GM18499 (cell line): ENCODE data around the gene SOD2.
"Not testable (repeated sequence)": the region's sequence is repeated elsewhere in the genome, so short reads cannot be mapped to it uniquely, and the experiment has no call there.

Experiments
- ATAC-seq: cut with Tn5 transposase; IDR thresholded peaks from one replicate; pipeline ENCODE4 v1.9.1; 2021; ENCODE audit warnings: moderate number of reproducible peaks; ENCODE audit not compliant: insufficient read depth, unreplicated experiment

SOD2 gene

GRCh38 chr6:159693128-159693893 lies at the start of gene SOD2:
Gene SOD2 (minus strand): TSS chr6:159693241. CDS start chr6:159693167, 74 bp downstream.
- peak; percentile 71 for ATAC-seq

- ATAC-seq, result no peak
Measured at GRCh38 chr6:159742165-159742564, 49.1 kb upstream of the SOD2 start.

DNA sequence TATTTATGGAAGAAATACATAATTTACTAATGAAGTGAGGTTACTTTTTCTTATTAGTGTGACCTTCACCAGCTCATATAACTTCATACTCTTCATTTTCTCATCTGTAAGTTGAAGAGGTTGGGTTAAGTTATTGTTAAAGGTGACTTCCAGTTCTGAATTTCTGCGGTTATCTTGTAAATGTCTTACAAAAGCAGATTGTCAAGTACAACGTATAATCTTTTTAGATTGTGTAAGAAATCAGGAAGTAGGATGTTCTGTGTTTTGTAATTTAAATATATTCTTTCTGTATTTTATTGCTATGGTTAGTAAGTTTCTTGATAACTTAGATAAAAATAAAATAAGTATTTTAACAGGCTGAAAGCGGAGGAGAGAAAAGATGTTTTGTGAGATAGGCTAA lies 46.3 kb upstream of the SOD2 start:
- ATAC-seq, result no peak

DNA sequence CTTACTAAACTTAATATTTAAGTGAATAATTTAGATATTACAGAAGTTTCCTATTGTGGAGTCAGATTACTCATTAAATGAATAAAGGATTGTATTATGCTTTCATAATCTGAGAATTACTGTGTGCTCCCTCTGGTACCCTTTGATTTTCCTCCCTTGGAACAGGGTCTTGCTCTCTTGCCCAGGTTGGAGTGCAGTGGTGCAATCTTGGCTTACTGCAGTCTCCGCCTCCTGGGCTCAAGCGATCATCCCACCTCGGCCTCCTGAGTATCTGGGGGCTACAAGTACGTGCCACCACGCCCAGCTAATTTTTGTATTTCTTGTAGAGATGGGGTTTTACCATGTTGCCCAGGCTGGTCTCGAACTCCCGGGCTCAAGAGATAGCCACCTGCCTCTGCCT lies 43.9 kb upstream of the SOD2 start:
- ATAC-seq, result no peak

DNA sequence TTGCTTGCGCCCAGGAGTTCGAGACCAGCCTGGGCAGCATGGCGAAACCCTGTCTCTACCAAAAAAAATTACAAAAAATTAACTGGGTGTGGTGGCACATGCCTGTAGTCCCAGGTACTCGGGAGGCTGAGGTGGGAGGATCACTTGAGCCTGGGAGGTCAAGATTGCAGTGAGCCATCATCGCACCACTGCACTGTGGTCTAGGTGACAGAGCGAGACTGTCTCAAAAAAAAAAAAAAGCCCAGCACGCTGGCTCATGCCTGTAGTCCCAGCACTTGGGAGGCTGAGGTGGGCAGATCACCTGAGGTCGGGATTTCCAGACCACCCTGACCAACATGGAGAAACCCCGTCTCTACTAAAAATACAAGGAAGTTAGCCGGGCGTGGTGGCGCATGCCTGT lies 40.4 kb upstream of the SOD2 start:
- not testable (repeated sequence) for ATAC-seq

GRCh38 chr6:159732550-159732949 lies 39.5 kb upstream of the SOD2 start:
- not testable (repeated sequence) for ATAC-seq

DNA sequence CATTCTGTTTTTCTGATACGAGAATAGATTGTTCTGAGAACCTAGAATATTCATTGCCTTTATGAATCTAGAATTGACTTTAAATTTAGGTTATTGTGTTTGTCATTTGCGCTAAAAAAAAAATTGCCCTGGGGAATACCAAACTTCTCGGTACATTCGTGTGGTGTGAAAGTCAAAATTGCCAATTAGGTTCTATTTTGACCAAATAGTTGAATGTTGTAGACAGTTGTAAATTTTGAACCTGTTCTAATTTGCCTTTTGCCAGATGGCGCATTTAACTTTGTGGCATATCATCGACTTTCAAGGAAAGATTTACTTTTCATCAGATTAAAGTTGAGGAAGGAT lies 37.3 kb upstream of the SOD2 start:
- no peak for ATAC-seq

GRCh38 chr6:159729598-159730331 lies 36.7 kb upstream of the SOD2 start:
- no peak for ATAC-seq

GRCh38 chr6:159728531-159728964 lies 35.5 kb upstream of the SOD2 start:
- no peak for ATAC-seq

- peak; percentile 11 for ATAC-seq
Measured at GRCh38 chr6:159727717-159728445, 34.8 kb upstream of the SOD2 start.

DNA sequence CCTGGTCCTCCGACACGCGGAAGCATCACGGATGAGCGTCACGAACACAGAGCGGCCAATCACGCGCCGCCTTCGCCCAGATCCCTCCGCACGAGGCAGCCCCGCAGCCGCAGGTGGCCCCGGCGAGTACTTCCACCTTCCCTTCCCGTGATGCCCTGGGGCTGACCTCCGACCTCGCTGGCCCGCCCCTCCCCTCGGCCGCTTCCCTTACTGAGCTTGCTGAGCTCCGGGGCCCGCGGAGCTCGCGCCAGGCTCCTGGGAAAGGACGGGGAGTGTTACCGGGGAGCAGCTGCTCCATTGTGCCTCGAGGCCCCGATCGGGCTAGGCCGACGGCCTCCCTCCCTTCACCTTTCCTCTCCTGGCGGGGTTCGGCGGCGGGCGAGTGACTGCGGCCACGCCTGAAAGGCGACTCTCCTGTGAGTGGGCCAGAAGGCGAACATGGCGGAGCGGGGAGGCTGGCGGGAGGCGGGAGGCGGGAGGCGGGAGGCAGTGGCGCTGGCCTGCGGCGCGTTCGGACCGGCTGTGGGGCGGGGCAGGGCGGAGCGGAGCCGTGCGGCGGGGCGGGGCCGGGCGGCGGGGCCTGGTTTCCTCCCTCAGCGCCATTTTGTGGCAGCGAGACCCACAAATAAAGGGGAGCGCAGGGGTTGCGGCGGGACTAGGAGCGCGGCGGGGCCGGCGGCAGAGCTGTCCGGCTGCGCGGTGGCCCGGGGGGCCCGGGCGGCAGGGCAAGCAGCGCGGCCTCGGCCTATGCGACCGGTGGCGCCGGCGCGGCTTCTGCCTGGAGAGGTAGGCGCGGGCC lies 34.1 kb upstream of the SOD2 start, which contains the start of gene WTAP:
TSS of gene WTAP (plus strand) at position 589 of the 799 bp plus-strand sequence. CDS start 8,760 bp downstream, outside the sequence.
- peak; percentile 53 for ATAC-seq

- ATAC-seq, result no peak
Measured at GRCh38 chr6:159726255-159726917, 33.3 kb upstream of the SOD2 start.

DNA sequence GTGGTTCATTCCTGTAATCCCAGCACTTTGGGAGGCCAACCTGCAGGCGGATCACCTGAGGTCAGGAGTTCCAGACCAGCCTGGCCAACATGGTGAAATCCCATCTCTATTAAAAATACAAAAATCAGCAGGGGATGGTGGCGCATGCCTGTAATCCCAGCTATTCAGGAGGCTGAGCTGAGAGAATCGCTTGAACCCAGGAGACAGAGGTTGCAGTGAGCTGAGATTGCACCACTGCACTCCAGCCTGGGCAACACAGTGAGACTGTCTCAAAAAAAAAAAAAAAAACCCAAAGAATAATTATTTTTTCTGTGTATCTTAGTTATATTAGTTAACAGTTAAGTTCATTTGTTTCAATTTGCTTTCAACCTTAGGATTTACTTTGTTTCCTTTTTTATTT lies 32.2 kb upstream of the SOD2 start:
- ATAC-seq, result not testable (repeated sequence)

DNA sequence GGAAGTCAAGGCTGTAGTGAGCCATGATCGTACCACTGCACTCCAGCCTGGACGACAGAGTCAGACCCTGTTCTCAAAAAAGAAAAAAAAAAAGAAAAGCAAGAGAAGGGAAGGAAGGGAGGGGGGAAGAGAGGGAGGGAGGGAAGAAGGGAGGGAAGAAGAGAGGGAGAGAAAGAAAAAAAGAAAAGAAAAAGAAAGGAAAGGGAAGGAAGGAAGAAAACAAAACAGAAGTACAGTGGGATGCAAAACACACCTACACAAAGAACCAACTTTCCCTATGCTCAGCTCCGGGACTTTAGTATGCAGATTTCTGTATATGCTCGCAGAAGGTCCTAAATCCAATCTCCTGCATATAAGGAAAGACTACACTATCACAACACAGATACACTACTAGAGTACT lies 31.7 kb upstream of the SOD2 start:
- ATAC-seq, result no peak

DNA sequence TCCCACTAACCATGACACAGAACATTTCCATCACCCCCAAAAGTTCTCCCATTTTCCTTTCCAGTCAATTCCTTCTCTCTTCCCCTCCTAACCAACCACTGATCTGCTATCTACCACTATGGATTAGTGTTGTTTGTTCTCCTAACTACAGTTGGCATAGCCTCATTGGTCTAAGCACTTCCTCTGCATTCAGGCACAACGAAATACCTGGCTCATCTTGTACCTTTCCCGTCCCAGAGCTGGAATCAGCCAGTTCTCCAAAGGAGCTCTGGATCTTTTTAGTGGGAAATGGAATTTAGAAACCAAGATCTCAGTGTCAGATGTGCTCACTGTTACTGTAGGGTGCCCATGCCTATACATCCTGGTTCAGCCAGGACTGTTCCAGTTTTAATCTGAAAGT lies 30.2 kb upstream of the SOD2 start:
- ATAC-seq, result no peak

DNA sequence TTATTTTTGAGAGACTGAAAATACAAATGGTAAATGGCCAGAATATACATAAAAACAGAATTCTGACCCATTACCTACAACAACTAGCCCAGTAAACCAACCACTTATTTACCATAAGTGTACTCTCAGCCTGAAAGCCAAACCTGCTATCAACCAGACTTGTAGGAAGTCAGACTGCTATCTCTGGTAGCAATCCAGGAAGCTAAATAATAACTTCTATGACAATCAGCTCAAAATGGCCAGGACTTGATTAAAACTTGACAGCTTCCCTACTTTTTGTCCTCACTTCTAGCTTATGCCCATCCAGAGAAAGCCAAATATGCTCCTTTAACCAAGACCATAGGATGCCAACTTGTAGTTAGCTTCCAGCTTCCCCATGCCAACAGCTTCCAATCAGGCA lies 29.6 kb upstream of the SOD2 start:
- no peak for ATAC-seq

- ATAC-seq, result not testable (repeated sequence)
Measured at GRCh38 chr6:159721981-159722380, 28.9 kb upstream of the SOD2 start.

- ATAC-seq, result no peak
Measured at GRCh38 chr6:159720708-159721107, 27.7 kb upstream of the SOD2 start.

DNA sequence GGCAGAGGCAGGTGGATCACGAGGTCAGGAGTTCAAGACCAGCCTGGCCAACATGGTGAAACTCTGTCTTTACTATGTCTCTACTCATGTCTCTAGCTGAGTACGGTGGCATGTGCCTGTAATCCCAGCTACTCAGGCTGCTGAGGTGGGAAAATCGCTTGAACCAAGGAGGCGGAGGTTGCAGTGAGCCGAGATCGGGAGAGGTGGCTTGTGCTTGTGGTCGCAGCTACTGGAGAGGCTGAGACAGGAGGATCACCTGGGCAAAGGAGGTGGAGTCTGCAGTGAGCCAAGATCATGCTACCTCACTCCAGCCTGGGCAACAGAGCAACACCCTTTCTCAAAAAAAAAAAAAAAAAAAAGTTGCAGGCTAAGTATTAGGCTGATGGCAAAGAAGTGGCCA lies 26.2 kb upstream of the SOD2 start:
- no peak for ATAC-seq

DNA sequence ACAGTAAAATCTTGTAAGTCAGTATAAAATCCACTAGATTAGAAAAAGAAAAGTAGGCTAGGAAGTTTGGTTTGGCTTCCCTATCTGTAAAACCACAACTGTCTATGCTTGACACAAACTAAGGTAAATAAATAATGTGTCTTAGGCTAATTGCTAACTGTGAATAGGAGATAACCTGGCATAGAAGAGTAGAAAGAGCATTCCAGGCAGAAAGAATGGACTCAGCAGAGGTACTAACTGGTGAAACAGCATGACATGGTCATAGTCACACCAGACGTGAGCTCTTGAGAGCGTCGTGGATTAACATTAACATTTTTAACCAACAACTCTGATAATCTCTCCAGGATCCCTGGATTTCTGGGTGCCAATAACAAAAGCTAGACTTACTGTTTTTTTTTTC lies 25.6 kb upstream of the SOD2 start:
- ATAC-seq, result no peak
